Panc1 (cell line): ENCODE data around the gene SHLD1. TPM values are rescaled to one million over a fixed set of nuclear protein-coding genes. Genes with fewer than 3 reads are reported as not detected.

ENCODE experiments used
- ATAC-seq: fragments of 200-7000 bp; cut with Tn5 transposase; 2 replicates; pipeline ENCODE4 v1.9.1; 2020; ENCODE audit warnings: mild to moderate bottlenecking, moderate library complexity
- BruUV-seq: library from RNA; stranded (reverse); fragments of 400-500 nt; replicated peaks from 2 replicates; lab custom pipeline; 2021; lab: Mats Ljungman, UMichigan
- CTCF ChIA-PET: fragments of 300-600 bp; sonication (Branson Sonifier 250); formaldehyde crosslinking; loops from one replicate; lab custom pipeline; 2022; ENCODE audit warnings: antibody characterized with exemption; lab: Charles Lee
- POLR2A ChIA-PET: fragments of 300-600 bp; sonication (Branson Sonifier 250); formaldehyde crosslinking; loops from one replicate; lab custom pipeline; 2022; ENCODE audit warnings: antibody characterized with exemption; lab: Charles Lee
- DNase-seq: peaks from one replicate; pipeline ENCODE4 v3.0.0-alpha.2; 2010; ENCODE audit warnings: low read depth, low spot score
- H3K27ac ChIP-seq: 2 replicates; pipeline ENCODE4 v1.5.1; 2011; ENCODE audit warnings: mild to moderate bottlenecking, low read length, inconsistent platforms
- H3K27me3 ChIP-seq: fragments of 200-500 bp; sonication (Bioruptor generic); 2 replicates; pipeline ENCODE4 v1.6.0; 2014; ENCODE audit warnings: low read length, inconsistent platforms; ENCODE audit not compliant: control insufficient read depth, insufficient read depth
- H3K36me3 ChIP-seq: fragments of 200-500 bp; sonication (Bioruptor generic); 2 replicates; pipeline ENCODE4 v1.5.1; 2014; ENCODE audit warnings: inconsistent platforms, mild to moderate bottlenecking, low read length, moderate library complexity; ENCODE audit not compliant: control insufficient read depth, insufficient read depth
- H3K4me1 ChIP-seq: 2 replicates; pipeline ENCODE4 v1.5.1; 2011; ENCODE audit warnings: inconsistent platforms, mild to moderate bottlenecking, low read length, moderate library complexity; ENCODE audit not compliant: control insufficient read depth, insufficient read depth
- H3K4me3 ChIP-seq, 2 experiments: 2 replicates each; pipeline ENCODE4 v1.5.1; 2011 to 2012; ENCODE audit warnings: low read depth in 2 of 2, low read length in 2 of 2, mild to moderate bottlenecking in 2 of 2, inconsistent platforms in 1 of 2, moderate library complexity in 1 of 2
- H3K9me3 ChIP-seq: fragments of 200-500 bp; sonication (Bioruptor generic); 2 replicates; pipeline ENCODE4 v1.5.1; 2014; ENCODE audit warnings: low read depth, mild to moderate bottlenecking, inconsistent platforms, low read length, moderate library complexity; ENCODE audit not compliant: control insufficient read depth, insufficient read depth
- CTCF ChIP-seq: fragments of 450-650 bp; IDR thresholded peaks from 2 replicates; pipeline ENCODE4 v1.5.1; 2017; ENCODE audit warnings: mild to moderate bottlenecking
- POLR2AphosphoS5 ChIP-seq: IDR thresholded peaks from 2 replicates; pipeline ENCODE4 v1.6.1; 2012; ENCODE audit warnings: mild to moderate bottlenecking, low read depth, low read length, moderate library complexity
- SIN3A ChIP-seq: IDR thresholded peaks from 2 replicates; pipeline ENCODE4 v1.6.1; 2012; ENCODE audit warnings: low read depth, mild to moderate bottlenecking, low read length, moderate library complexity, borderline replicate concordance; ENCODE audit not compliant: insufficient read depth
- TCF7L2 ChIP-seq: IDR thresholded peaks from 2 replicates; pipeline ENCODE4 v1.6.1; 2011; ENCODE audit warnings: mild to moderate bottlenecking, low read depth, low read length, inconsistent platforms
- in situ Hi-C: cut with HindIII; loops from 2 replicates; pipeline ENCODE4 v1.10.0; 2016; ENCODE audit warnings: low sequenced_read_pairs, low pct_unique_long_range_greater_than_20kb
- intact Hi-C: fragments of 100-400 bp; cut with micrococcal nuclease; formaldehyde crosslinking; loops from one replicate; pipeline ENCODE4 v1.10.0; 2022; ENCODE audit not compliant: unreplicated experiment
- total RNA-seq: library from RNA; stranded (reverse); gene quantifications from one replicate; pipeline ENCODE4 v1.2.1, GENCODE V29; 2021; ENCODE audit not compliant: unreplicated experiment
- TF ChIP-seq, protein P1 (sequence below), 2 experiments: IDR thresholded peaks; 2 replicates each; pipeline ENCODE4 v1.6.1; 2011 to 2012; ENCODE audit warnings: low read depth in 2 of 2, control low read depth in 1 of 2, low read length in 1 of 2, mild to moderate bottlenecking in 1 of 2, moderate library complexity in 1 of 2; ENCODE audit not compliant: insufficient read depth in 1 of 2

Gene SHLD1
- total RNA-seq, 1 experiment from 2014 or later = 4.3 TPM

DNA sequence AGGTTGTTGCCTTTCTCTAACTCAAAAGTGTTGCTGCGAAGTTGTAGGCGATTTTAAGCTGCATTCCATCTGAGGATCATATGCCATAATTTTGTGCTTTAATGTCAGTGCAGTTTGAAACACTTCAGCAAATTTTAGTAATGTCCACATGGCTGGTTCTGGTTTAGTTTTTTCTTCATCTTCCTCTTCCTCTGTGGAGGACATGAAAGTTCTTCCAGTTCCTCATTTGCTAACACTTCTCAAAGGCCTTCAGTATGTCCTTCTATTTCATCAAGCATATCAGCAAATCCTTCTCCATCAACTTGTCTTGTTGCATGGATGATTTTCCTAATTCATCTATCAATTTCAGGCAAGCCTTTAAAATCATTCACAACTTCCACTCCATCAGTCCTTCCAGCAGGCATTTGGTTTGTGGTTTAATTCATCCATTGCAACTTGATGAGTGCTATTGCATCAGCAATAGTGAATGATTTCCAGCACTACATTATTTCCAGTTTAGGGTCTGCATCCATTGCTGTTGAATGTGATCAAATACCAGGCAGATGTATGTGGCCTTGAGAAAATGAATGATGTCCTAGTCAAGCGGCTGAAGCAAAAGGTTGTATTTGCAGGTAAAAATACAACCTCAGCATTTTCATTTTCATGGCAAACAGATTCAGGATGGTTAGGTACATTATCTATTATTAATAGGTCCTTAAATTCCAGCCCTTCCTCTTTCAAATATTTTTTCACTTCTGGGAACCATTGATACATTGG, 20.2 kb downstream of the SHLD1 start:
- no peak for TF ChIP-seq POLR2AphosphoS5
- no peaks in the 10 kb centered on the region for H3K4me1 ChIP-seq
- no peaks in the 10 kb centered on the region for H3K9me3 ChIP-seq
- no peak overlapping the region for H3K4me3 ChIP-seq
- POLR2A ChIA-PET = no interaction called here
- in situ Hi-C loops (no loop called here), intact Hi-C loops (no loop called here)
- H3K27ac ChIP-seq = no peak overlapping the region; the same call in 1 of the 2 replicates
- no peaks in the 10 kb centered on the region for H3K36me3 ChIP-seq
- H3K27me3 ChIP-seq = no peaks in the 10 kb centered on the region
- no TSS peak for BruUV-seq
- ATAC-seq = no peak
- no peak for DNase-seq
- CTCF ChIA-PET = no interaction called here

DNA sequence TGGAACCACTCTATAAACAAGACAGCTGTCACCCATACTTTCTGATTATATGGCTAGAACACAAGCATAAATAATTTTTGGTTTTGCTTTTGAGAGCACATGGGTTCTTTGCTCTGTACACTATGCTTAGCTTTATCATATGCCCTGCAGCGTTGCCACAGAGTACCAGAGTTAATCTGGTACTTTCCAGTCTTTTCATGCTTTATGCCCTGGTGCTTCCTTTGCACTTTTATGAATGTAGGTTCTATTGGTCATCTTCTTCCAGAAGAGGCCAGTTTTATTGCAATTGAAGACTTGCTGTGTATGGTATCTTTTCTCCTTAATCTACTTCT, 20.8 kb downstream of the SHLD1 start:
- Histone ChIP-seq H3K4me3 (no peak overlapping the region), H3K9me3 (no peaks in the 10 kb centered on the region), H3K4me1 (no peaks in the 10 kb centered on the region), H3K27me3 (no peaks in the 10 kb centered on the region), H3K27ac (no peak overlapping the region; the same call in 1 of the 2 replicates), H3K36me3 (no peaks in the 10 kb centered on the region)
- in situ Hi-C loops = no loop called here
- intact Hi-C loops = no loop called here
- ChIA-PET POLR2A (no interaction called here), CTCF (no interaction called here)
- DNase-seq (no peak), ATAC-seq (no peak)
- TF ChIP-seq, protein P1, sequence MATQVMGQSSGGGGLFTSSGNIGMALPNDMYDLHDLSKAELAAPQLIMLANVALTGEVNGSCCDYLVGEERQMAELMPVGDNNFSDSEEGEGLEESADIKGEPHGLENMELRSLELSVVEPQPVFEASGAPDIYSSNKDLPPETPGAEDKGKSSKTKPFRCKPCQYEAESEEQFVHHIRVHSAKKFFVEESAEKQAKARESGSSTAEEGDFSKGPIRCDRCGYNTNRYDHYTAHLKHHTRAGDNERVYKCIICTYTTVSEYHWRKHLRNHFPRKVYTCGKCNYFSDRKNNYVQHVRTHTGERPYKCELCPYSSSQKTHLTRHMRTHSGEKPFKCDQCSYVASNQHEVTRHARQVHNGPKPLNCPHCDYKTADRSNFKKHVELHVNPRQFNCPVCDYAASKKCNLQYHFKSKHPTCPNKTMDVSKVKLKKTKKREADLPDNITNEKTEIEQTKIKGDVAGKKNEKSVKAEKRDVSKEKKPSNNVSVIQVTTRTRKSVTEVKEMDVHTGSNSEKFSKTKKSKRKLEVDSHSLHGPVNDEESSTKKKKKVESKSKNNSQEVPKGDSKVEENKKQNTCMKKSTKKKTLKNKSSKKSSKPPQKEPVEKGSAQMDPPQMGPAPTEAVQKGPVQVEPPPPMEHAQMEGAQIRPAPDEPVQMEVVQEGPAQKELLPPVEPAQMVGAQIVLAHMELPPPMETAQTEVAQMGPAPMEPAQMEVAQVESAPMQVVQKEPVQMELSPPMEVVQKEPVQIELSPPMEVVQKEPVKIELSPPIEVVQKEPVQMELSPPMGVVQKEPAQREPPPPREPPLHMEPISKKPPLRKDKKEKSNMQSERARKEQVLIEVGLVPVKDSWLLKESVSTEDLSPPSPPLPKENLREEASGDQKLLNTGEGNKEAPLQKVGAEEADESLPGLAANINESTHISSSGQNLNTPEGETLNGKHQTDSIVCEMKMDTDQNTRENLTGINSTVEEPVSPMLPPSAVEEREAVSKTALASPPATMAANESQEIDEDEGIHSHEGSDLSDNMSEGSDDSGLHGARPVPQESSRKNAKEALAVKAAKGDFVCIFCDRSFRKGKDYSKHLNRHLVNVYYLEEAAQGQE (IDR thresholded peaks at IDR 0.05; ENCODE audit: insufficient read depth in 1 of 2, low read depth in 2 of 2, low read length in 1 of 2) = no peak
- no peak for TF ChIP-seq SIN3A
- no peak for TF ChIP-seq CTCF
- BruUV-seq = no TSS peak

DNA sequence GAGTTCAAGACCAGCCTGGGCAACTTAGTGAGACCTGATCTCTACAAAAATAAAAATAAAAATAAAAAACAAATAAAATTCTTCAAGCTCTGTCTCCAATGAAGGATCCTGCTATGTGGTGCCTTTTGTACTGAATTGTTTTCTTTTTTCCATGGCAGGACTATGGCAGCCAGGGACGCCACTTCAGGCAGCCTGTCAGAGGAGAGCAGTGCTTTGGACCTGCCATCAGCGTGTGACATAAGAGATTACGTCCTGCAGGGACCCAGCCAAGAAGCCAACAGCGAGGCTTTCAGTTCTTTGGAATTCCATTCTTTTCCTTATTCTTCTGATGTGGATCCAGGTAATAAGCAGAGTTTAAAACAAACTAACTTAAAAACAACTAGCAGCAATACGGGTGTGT, 22.5 kb downstream of the SHLD1 start:
- no TSS peak for BruUV-seq
- CTCF ChIA-PET = no interaction called here
- Histone ChIP-seq H3K27me3 (no peaks in the 10 kb centered on the region), H3K9me3 (no peaks in the 10 kb centered on the region), H3K36me3 (no peaks in the 10 kb centered on the region), H3K27ac (no peak overlapping the region), H3K4me1 (no peaks in the 10 kb centered on the region), H3K4me3 (no peak overlapping the region)
- DNase-seq (no peak), ATAC-seq (no peak)
- in situ Hi-C loops = no loop called here
- POLR2A ChIA-PET = no interaction called here
- intact Hi-C loops = no loop called here
- TF ChIP-seq, protein P1 (IDR thresholded peaks at IDR 0.05; ENCODE audit: insufficient read depth in 1 of 2, low read depth in 2 of 2, low read length in 1 of 2) = no peak
- no peak for TF ChIP-seq POLR2AphosphoS5
- no peak for TF ChIP-seq CTCF
- no peak for TF ChIP-seq SIN3A
- no peak for TF ChIP-seq TCF7L2
